ENCODE measurements around the gene NOTO. TPM values are rescaled to one million over a fixed set of nuclear protein-coding genes. Genes with fewer than 3 reads are reported as not detected.

Gene NOTO
- total and polyA plus RNA-seq, 10 of the 15 experiments (the other 5 are each of a cell fraction or from before 2014, with no cell fraction given) = not detected

- TF ChIP-seq ZBTB4 (CRISPR knock-in tag; IDR thresholded peaks at IDR 0.05) (no peak), NRF1 (conservative IDR thresholded peaks at IDR 0.05; ENCODE audit: low read depth, low read length) (no peak), SPI1 (IDR thresholded peaks at IDR 0.05; ENCODE audit: borderline replicate concordance, insufficient read depth, low read depth, low read length) (peak; percentile 62; the same call in 1 of the 2 replicates), CBFB (IDR thresholded peaks at IDR 0.05; ENCODE audit: low read depth) (peak; percentile 90), CBX3 (IDR thresholded peaks at IDR 0.05; ENCODE audit: borderline replicate concordance, low read depth) (no peak), ZZZ3 (IDR thresholded peaks at IDR 0.05; ENCODE audit: control insufficient read depth, insufficient read length, low read depth) (peak; percentile 49), NKRF (conservative IDR thresholded peaks at IDR 0.05) (peak; percentile 62), GATAD2B (conservative IDR thresholded peaks at IDR 0.05; ENCODE audit: low read depth) (peak; percentile 80), USF1 (IDR thresholded peaks at IDR 0.05; ENCODE audit: borderline replicate concordance, extremely low read length, insufficient read depth, low read depth, low read length) (no peak), PML (IDR thresholded peaks at IDR 0.05; ENCODE audit: low read length) (peak; percentile 99), MLLT1 (IDR thresholded peaks at IDR 0.05) (peak; percentile 67)
Observed at GRCh38 chr2:73233932-73234832, 31.8 kb downstream of the NOTO start, which contains the start of gene CCT7 (continued).

Data from GM12878 (cell line).